Stimulated activated CD4-positive, alpha-beta T cell treated with anti-CD3 and anti-CD28 coated beads, Interleukin-12 subunit alpha, Interleukin-12 subunit beta, amount 100 ng/mL, for 48 hours (primary cell): ENCODE measurements around the gene CRABP1.

Experiments
- DNase-seq, 3 donors: peaks; one replicate each; pipeline ENCODE4 v3.0.0-alpha.2; 2020; ENCODE audit warnings: low read depth in 2 of 3, low spot score in 1 of 3

CRABP1 gene

DNA sequence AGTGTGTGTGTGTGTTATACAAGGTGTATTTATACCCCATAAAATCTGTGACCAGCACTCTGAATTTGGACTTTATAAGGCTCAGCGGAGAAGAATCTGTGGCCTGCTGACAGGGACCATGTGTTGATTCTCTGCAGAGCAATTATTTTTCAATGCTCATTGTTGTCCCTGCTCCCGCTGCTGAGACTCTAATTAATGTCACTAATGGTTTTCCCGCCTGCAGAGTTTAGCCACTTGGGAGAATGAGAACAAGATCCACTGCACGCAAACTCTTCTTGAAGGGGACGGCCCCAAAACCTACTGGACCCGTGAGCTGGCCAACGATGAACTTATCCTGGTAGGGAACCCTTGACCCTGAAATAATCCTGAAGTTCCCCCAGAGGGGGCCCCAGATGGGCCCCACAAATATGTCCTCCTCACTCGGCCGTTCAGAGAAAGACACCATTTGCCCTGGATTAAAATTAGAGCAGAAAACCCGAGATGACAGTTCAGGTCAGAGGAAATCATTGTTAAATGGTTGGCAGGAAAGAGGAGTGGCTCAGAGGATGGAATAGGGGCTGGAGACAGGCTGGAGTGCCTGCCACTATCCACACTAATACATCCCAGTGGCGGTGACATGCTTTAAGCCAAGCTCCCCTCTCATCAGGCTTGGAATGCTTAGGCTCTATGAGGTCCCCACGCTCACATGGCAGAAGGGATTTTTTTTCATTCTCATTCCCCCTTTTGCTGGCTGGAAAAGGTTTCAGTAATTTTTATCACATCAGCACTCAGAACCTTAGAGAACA lies 3.3 kb downstream of the CRABP1 start:
- DNase-seq, result no peak

- no peak for DNase-seq
Measured at GRCh38 chr15:78345396-78346125, 5.4 kb downstream of the CRABP1 start.

DNA sequence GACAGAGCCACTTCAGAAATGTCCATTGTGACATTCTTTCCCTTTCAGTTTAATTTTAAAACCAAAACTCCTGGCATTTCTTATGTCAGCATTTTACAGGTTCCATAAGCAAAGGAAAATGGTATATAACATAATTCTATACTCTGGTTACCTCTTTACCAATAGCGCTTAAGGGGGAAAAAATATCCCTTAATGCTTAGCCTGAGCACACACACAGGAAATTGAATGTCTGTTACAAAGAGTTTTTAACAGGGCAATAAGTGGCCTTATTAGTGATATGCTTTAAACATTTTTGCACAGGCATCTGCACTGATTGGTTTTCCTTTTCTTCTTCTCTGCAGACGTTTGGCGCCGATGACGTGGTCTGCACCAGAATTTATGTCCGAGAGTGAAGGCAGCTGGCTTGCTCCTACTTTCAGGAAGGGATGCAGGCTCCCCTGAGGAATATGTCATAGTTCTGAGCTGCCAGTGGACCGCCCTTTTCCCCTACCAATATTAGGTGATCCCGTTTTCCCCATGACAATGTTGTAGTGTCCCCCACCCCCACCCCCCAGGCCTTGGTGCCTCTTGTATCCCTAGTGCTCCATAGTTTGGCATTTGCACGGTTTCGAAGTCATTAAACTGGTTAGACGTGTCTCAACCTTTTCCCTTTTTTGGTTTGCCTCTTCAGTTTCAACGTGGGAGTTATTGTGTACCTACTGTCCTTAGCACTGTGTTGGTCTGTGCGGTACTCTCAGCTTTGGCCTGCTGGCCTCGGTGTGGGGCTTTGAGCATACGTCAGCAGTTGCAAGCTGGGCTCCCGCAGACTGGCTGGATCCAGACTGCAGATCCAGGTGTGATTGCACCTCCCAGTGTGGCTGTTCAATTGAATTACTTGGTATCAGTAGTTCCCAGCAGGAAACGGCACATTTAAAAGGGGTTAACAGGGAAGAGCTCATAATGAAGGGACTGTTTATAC lies 7.7 kb downstream of the CRABP1 start:
- DNase-seq, result no peak

DNA sequence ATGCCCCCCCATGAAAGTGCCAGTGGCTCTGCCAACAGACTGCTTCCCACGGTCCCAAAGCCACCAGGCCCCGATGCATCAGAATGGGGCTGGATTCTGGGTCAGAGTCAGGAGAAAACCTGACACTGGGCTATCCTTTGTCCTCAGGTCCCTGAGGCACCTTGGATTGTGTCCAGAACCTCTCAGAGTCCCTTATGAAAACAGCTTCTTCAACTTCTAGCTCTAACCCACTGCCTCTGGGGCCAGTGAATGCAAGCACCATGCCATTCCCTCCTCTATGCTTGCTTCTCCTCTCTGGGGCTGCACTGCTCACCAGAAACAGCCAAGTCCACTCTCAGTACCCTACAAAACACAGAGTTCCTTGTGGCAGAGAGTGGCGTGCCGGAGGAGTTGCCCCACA lies 9.9 kb downstream of the CRABP1 start:
- DNase-seq, result no peak

GRCh38 chr15:78351539-78351938 lies 11.4 kb downstream of the CRABP1 start:
- no peak for DNase-seq

- no peak for DNase-seq
Measured at GRCh38 chr15:78353093-78353492, 12.9 kb downstream of the CRABP1 start.

- DNase-seq, result no peak
Measured at GRCh38 chr15:78355177-78355576, 15.0 kb downstream of the CRABP1 start.

DNA sequence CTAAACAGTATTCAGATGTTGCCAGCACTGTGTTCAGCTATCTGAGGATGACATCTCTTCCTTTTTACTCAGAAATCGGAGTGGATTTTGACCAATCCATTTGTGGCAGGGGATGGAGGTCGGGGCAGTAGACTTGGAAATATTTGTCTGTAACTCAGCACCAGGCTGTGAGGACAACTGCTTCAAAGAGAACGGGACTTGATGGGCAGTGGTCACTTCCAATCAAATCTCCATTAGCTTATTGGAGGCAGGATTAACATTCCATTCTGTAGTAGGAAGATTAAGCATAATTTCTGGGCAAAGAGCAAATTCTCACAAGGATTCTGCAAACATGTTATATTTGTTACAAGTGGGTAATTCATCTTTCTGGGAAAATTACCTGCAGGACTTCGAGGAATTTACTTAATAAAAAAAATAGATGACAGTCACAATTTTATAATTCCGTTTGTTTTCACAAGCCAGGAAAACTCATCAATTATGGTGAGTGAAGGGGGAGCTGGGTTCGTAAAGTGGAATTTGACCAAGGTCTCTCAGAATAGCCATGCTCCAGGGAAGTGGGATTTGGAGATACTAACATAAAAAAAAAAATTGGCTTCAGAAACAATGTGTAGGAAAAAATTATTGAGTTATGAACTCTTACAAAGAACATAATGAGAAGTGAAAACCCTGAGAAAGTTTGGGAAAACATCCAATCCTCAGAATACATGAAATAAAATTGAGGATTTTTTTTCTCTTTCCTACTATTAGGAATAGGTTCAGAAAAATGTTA lies 18.1 kb downstream of the CRABP1 start:
- no peak for DNase-seq

GRCh38 chr15:78359041-78359808 lies 19.1 kb downstream of the CRABP1 start:
- no peak for DNase-seq

- DNase-seq, result no peak
Measured at GRCh38 chr15:78360367-78360801, 20.2 kb downstream of the CRABP1 start.

DNA sequence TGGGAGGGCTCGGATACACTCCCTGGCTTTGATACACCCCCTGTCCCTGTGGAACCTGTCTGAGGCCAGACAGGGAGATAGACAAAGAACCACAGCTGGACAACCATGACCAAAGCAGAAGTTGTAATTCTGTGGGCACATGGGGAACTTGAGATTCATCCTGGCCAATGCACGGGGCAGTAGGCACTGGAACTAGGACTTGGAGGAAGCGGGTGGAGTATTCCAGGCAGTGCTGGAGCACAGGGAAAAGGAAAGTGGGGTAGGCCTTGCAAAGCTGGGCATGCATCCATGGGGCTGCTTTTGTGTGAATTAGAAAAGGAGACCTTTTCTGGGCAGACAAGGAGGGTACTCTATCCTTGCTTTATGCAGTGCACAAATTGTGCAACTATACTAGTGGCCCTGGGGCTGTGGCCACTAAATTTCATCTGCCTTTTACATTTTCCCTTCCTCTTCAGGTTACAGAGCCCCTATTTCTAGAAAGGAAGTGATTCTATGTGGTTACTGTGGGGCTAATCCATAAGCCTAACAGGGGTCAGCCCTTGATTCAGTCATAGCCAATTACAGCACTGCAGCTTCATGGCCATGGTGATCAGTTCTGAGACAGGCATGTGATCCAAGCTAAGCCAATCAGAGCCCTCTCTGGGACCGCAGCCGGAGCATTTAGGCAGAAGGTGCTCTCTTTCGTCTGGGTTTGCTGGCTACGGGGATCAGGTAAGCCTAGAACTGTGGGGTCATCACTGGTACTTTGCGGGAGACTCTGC lies 21.0 kb downstream of the CRABP1 start:
- no peak for DNase-seq

GRCh38 chr15:78361771-78362506 lies 21.8 kb downstream of the CRABP1 start:
- DNase-seq, result no peak

GRCh38 chr15:78362716-78363380 lies 22.7 kb downstream of the CRABP1 start:
- DNase-seq, result no peak

DNA sequence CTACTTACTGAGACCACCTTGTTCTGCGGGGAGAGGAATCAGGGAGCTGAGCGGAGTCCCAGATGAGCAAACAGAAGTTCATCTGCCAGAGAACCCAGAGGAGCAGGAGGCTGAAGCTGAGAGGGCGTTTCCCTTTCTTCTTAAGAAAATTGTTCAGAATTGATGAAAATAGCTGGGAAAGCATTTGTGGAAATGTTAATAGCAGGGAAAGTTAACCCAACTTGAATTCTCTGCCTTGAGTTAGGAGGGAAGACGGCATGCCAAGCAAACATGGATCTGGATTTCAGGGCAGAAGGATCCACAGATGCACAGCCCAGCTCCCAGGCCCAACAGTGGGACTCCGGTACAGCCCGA lies 23.2 kb downstream of the CRABP1 start:
- no peak for DNase-seq

GRCh38 chr15:78364233-78364632 lies 24.1 kb downstream of the CRABP1 start:
- DNase-seq, result no peak

- DNase-seq, result no peak
Measured at GRCh38 chr15:78365917-78366316, 25.8 kb downstream of the CRABP1 start.

DNA sequence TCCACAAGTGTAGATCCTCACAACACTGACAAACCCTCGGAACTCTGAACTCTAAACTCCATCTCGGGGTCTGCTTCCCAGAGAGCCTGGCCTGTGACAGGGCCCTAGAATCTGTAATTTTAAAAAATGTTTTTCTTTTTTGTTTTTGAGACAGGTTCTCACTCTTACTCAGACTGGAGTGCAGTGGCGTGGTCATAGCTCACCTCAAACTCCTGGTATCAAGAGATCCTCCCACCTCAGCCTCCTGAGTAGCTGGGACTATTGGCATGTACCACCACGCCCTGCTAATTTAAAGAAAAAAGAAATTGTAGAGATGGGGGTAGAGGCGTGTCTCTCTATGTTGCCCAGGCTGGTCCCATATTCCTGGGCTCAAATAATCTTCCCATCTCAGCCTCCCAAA lies 26.2 kb downstream of the CRABP1 start:
- DNase-seq, result no peak

DNA sequence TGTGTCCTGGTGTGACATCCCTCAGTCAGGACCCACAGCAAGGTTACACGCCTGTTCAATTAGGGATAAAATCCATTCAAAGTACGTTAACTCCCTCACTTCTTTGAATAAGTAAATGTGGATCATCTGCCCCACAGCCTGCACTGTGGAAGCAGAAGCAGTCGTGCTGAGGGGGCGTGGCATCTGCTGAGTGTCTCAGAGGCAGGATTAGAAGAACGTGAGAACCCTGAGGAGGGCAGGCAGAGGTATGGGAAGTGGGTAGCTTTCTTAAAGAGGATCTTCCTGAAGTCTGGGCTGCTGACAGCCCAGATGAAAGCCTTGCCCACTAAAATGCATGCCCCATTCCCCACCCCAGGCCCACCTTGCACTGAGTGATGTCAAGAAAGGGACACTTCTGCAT lies 28.5 kb downstream of the CRABP1 start:
- no peak for DNase-seq
